A673 (cell line): Measurements from ENCODE around the gene TXNRD2.

Experiments used
- CTCF ChIP-seq: fragments of 300-800, 200-600 bp; sonication (generic); conservative IDR thresholded peaks from 2 replicates; pipeline ENCODE4 v1.5.1; 2017; ENCODE audit warnings: low read depth, mild to moderate bottlenecking, antibody characterized with exemption, low read length, moderate library complexity, mixed read lengths
- EZH2 ChIP-seq: fragments of 200-600 bp; sonication (generic); IDR thresholded peaks from 2 replicates; pipeline ENCODE4 v1.6.1; 2017; ENCODE audit warnings: borderline replicate concordance, low read depth, mild to moderate bottlenecking, mixed read lengths, antibody characterized with exemption, low read length; ENCODE audit not compliant: poor library complexity, severe bottlenecking

DNA sequence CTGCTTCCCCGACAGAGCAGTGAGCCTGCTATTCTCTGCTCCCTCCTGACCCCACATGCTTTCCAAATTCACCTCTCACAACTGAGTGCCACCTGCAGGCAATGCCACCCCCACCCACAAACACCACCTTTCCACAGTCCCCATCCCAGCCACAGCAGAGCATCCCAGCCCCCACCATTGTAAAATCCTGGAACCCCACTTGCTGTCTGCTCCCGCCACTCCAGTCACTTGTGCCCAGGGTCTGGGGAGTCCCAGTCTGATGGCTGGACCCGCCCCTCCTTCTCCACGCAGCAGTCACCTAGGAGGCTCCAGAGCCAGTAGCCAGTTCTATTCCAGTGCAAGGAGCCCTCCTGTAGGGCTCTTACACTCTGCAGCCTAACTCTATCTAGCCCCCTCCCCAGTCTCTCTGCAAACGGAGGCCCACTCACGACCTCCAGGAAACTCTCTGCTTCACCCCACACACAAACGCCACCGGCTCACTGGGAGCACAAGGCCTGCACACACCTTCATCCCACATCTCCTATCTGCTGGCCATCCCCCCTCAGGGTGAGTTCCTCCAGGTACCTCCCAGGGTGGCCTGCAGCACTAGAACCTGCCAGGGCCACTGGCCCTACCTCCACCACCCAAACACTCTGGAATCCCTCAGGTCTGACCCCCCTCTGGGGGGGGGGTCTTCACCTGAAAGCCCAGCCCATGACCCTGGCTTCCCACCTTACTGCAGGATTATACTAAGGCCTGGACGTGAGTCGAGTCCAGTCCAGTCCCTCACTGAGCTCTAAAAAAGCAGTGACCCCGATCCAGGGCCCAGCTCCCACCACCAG, 88.3 kb downstream of the TXNRD2 start:
- TF ChIP-seq EZH2: no peak
- no peak for TF ChIP-seq CTCF
